Measurements from ENCODE around the gene FGD5. TPM values are rescaled to one million over a fixed set of nuclear protein-coding genes. Genes with fewer than 3 reads are reported as not detected.

FGD5 gene
- total and polyA plus RNA-seq, 12 donors = 8.9 to 23.4 (median 15.9) TPM

GRCh38 chr3:14894085-14894484, 75.3 kb downstream of the FGD5 start:
- intact Hi-C loops (cut with DNase I) = no loop called here
- Histone ChIP-seq H3K4me3 (no peak overlapping the region), H3K4me1 (peaks cover 0 to 31% (median 11%) of the 10 kb centered on the region in 9 donors), H3K9me3 (no peaks in the 10 kb centered on the region), H3K36me3 (peaks cover 0 to 23% (median 0%) of the 10 kb centered on the region in 9 donors), H3K27ac (no peak overlapping the region), H3K27me3 (peaks cover 0 to 23% (median 0%) of the 10 kb centered on the region in 7 donors)
- ATAC-seq (no peak), DNase-seq (no peak)
- WGBS, 2 donors = 93% methylated on average over 2 of the region's 2 CpGs
- TF ChIP-seq CTCF (IDR thresholded peaks at IDR 0.05) = no peak

DNA sequence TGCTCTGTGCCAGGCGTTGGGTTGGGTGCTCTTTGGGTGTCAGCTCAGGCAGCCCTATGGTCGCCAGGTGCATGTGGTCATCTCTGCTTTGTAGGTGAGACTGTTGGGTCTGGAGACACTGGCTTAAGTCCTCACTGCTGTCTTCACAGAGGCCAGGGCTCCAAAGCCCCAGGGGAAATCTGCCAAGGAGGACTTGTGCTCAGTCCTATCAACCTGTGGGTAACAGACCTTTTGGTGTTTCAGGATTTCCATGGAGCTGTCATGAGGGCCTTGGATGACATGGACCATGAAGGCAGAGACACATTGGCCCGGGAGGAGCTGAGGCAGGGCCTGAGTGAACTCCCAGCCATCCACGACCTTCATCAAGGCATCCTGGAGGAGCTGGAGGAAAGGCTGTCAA, 78.5 kb downstream of the FGD5 start:
- Histone ChIP-seq H3K4me1 (peaks cover 0 to 4% (median 0%) of the 10 kb centered on the region in 9 donors), H3K27me3 (peaks cover 0 to 18% (median 0%) of the 10 kb centered on the region in 7 donors), H3K27ac (no peak overlapping the region), H3K36me3 (peaks cover 0 to 54% (median 3%) of the 10 kb centered on the region in 9 donors), H3K4me3 (no peak overlapping the region), H3K9me3 (no peaks in the 10 kb centered on the region)
- TF ChIP-seq CTCF (IDR thresholded peaks at IDR 0.05) = no peak
- DNase-seq (no peak), ATAC-seq (no peak)
- intact Hi-C loops (cut with DNase I) = loop anchor here in 1 of 10 donors (5.0 kb wide), 1 partner anchor 85 kb away; no protein-coding TSS in a partner anchor
- WGBS, 2 donors = 84 to 87% methylated on average over 4 of the region's 4 CpGs

- Histone ChIP-seq H3K27ac (no peak overlapping the region), H3K27me3 (peaks cover 0 to 18% (median 0%) of the 10 kb centered on the region in 7 donors), H3K36me3 (peaks cover 0 to 58% (median 3%) of the 10 kb centered on the region in 9 donors), H3K9me3 (no peaks in the 10 kb centered on the region), H3K4me1 (peaks cover 0 to 12% (median 3%) of the 10 kb centered on the region in 9 donors), H3K4me3 (no peak overlapping the region)
- no peak for TF ChIP-seq CTCF (IDR thresholded peaks at IDR 0.05)
- intact Hi-C loops (cut with DNase I) = loop anchor here in 1 of 10 donors (5.0 kb wide), 1 partner anchor 87 kb away; no protein-coding TSS in a partner anchor
- no peak for ATAC-seq
- WGBS, 2 donors = 62 to 72% methylated on average over 7 of the region's 7 CpGs
- DNase-seq = no peak
Observed at GRCh38 chr3:14898929-14899328, 80.2 kb downstream of the FGD5 start.

DNA sequence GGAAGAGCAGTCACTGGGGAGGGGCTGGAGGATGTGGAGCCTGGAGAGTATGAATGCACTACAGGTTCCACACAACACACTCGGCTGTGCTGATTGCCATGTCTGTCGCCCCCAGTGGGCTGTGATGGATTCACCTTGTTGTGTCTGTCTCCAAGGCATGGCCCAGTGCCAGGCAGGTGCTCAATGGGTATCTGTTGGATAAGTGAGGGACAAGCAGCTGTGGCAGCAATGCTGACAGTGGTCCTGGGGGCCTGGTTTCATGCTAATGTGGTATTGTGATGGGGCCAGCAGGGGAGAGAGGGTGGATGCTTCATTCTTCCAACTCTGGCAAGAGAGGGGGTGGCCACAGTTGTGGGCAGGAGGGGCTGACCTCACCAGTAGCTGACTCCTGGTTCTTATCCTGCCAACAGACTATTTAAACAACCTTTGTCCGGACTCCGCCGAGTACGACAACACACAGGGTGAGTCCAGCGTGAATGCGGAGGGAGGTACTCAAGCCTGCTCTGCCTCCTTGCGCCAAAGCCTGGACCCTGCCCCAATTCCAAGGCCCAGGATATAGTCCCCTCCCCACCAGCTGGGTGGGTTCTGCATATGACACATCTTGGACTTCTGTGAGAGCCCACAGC, 81.3 kb downstream of the FGD5 start:
- ATAC-seq = no peak
- Histone ChIP-seq H3K27ac (no peak overlapping the region), H3K9me3 (peaks cover 0 to 5% (median 0%) of the 10 kb centered on the region in 11 donors), H3K27me3 (peaks cover 0 to 18% (median 0%) of the 10 kb centered on the region in 7 donors), H3K36me3 (peaks cover 0 to 65% (median 3%) of the 10 kb centered on the region in 9 donors), H3K4me3 (no peak overlapping the region), H3K4me1 (peaks cover 0 to 12% (median 3%) of the 10 kb centered on the region in 9 donors)
- no peak for TF ChIP-seq CTCF (IDR thresholded peaks at IDR 0.05)
- DNase-seq = no peak
- WGBS, 2 donors = 88% methylated on average over 9 of the region's 9 CpGs
- intact Hi-C loops (cut with DNase I) = loop anchor here in 1 of 10 donors (5.0 kb wide), 2 partner anchors 63 to 88 kb away; no protein-coding TSS in a partner anchor
